ENCODE results near the gene EN1. TPM values are rescaled to one million over a fixed set of nuclear protein-coding genes. Genes with fewer than 3 reads are reported as not detected.

Gene EN1
- total and polyA plus RNA-seq, 2 of the 4 experiments (the other 2 are of a cell fraction), result not detected

- WGBS, 2 experiments (ENCODE audit: extremely low coverage in 2 of 2, insufficient read length in 1 of 2), result 0% methylated on average over 2 of the region's 52 CpGs; no CpG with 5 or more reads in 1 of the 2 experiments
- in situ Hi-C loops (cut with MboI; ENCODE audit: low sequenced_read_pairs), result loop anchor here (25.0 kb wide), 1 partner anchor 812 kb away; no protein-coding TSS in a partner anchor
These were observed 2.0 kb upstream of the EN1 start for GRCh38 chr2:118849226-118850167.

More at GRCh38 chr2:118849226-118850167, 2.0 kb upstream of the EN1 start:
- Histone ChIP-seq H2BK20ac (ENCODE audit: low read depth, low read length) (no peak overlapping the region), H3K56ac (ENCODE audit: extremely low read depth, insufficient read depth, low read length) (no peak overlapping the region), H2BK15ac (ENCODE audit: low read depth, low read length) (no peak overlapping the region), H3K9ac (ENCODE audit: low read depth, low read length) (no peak overlapping the region), H4K8ac (ENCODE audit: low read depth in 2 of 2, low read length in 2 of 2) (no peak overlapping the region), H3K4me3 (ENCODE audit: insufficient read depth, low read depth, low read length) (no peak overlapping the region), H3K36me3 (ENCODE audit: control insufficient read depth, insufficient read depth, low read length) (no peaks in the 10 kb centered on the region), H3K9me1 (ENCODE audit: insufficient read depth, low read length) (no peaks in the 10 kb centered on the region), H3K4ac (ENCODE audit: low read depth, low read length) (no peak overlapping the region), H2BK5ac (ENCODE audit: low read depth, low read length, poor library complexity, severe bottlenecking) (no peak overlapping the region), H3K4me1 (ENCODE audit: control insufficient read depth, insufficient read depth, low read length) (no peaks in the 10 kb centered on the region), H4K91ac (ENCODE audit: insufficient read depth, low read depth, low read length) (no peak overlapping the region), H3K18ac (ENCODE audit: low read depth, low read length) (no peak overlapping the region), H3K4me2 (ENCODE audit: low read depth, low read length) (no peak overlapping the region), H2AK5ac (ENCODE audit: low read depth, low read length) (no peak overlapping the region), H3K23ac (ENCODE audit: low read depth, low read length) (no peak overlapping the region), H2AFZ (replicated peaks; ENCODE audit: low read length, poor library complexity) (no peak overlapping the region), H2AK9ac (replicated peaks; ENCODE audit: low read depth, low read length, poor library complexity) (no peak overlapping the region), H4K20me1 (ENCODE audit: insufficient read depth, low read length) (no peaks in the 10 kb centered on the region), H3K79me1 (ENCODE audit: low read depth in 1 of 2, low read length in 2 of 2) (no peaks in the 10 kb centered on the region), H3K14ac (replicated peaks; ENCODE audit: low read depth, low read length) (no peak overlapping the region), H3K27ac (ENCODE audit: insufficient read depth, low read length) (no peak overlapping the region), H3K27me3 (ENCODE audit: control insufficient read depth, insufficient read depth, low read length) (peaks cover 91% of the 10 kb centered on the region), H3K9me3 (ENCODE audit: control insufficient read depth, insufficient read depth, low read length) (peaks cover 2% of the 10 kb centered on the region; the same call in 1 of the 2 replicates), H2BK120ac (ENCODE audit: low read depth, low read length) (no peak overlapping the region), H4K5ac (ENCODE audit: low read depth, low read length) (no peak overlapping the region)
- no peak for DNase-seq
- intact Hi-C loops (cut with micrococcal nuclease), result no loop called here
- no peak for ATAC-seq (ENCODE audit: low read depth)
- ChIA-PET CTCF (no interaction called here), POLR2A (ENCODE audit: unreplicated experiment) (no interaction called here)
- BruUV-seq (replicated peaks), result no TSS peak
- dilution Hi-C loops (cut with HindIII; ENCODE audit: low sequenced_read_pairs, unreplicated experiment), result no loop called here
- TF ChIP-seq, protein P1, sequence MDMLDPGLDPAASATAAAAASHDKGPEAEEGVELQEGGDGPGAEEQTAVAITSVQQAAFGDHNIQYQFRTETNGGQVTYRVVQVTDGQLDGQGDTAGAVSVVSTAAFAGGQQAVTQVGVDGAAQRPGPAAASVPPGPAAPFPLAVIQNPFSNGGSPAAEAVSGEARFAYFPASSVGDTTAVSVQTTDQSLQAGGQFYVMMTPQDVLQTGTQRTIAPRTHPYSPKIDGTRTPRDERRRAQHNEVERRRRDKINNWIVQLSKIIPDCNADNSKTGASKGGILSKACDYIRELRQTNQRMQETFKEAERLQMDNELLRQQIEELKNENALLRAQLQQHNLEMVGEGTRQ (IDR thresholded peaks at IDR 0.05; ENCODE audit: low read depth, low read length), result no peak
- TF ChIP-seq NFE2L2 (IDR thresholded peaks at IDR 0.05; ENCODE audit: low read depth, low read length), result no peak
- no peak for TF ChIP-seq MAZ (IDR thresholded peaks at IDR 0.05; ENCODE audit: borderline replicate concordance, low read depth, low read length)
- TF ChIP-seq MXI1 (IDR thresholded peaks at IDR 0.05; ENCODE audit: borderline replicate concordance, low read depth, low read length), result no peak
- no peak for TF ChIP-seq POLR2A (IDR thresholded peaks at IDR 0.05; ENCODE audit: low read depth, low read length)
- TF ChIP-seq RFX5 (IDR thresholded peaks at IDR 0.05; ENCODE audit: low read depth, low read length), result no peak
- TF ChIP-seq, protein P2, sequence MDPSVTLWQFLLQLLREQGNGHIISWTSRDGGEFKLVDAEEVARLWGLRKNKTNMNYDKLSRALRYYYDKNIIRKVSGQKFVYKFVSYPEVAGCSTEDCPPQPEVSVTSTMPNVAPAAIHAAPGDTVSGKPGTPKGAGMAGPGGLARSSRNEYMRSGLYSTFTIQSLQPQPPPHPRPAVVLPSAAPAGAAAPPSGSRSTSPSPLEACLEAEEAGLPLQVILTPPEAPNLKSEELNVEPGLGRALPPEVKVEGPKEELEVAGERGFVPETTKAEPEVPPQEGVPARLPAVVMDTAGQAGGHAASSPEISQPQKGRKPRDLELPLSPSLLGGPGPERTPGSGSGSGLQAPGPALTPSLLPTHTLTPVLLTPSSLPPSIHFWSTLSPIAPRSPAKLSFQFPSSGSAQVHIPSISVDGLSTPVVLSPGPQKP (IDR thresholded peaks at IDR 0.05; ENCODE audit: borderline replicate concordance, low read depth, low read length), result no peak

Data from IMR-90 (cell line).